HG03097 (cell line): Measurements from ENCODE around the gene THRB.

Source experiments
- ATAC-seq: cut with Tn5 transposase; IDR thresholded peaks from one replicate; pipeline ENCODE4 v1.9.1; 2021; ENCODE audit not compliant: unreplicated experiment, low FRiP score

Gene THRB

GRCh38 chr3:24359645-24360462 is 134.8 kb downstream of the THRB start:
- ATAC-seq: no peak

GRCh38 chr3:24359102-24359501 is 135.5 kb downstream of the THRB start:
- ATAC-seq: no peak

- no peak for ATAC-seq
Measured at GRCh38 chr3:24357635-24358034, 137.0 kb downstream of the THRB start.

- no peak for ATAC-seq
Measured at GRCh38 chr3:24355806-24356205, 138.8 kb downstream of the THRB start.

GRCh38 chr3:24354230-24354629 is 140.4 kb downstream of the THRB start:
- ATAC-seq: no peak

GRCh38 chr3:24352893-24353553 is 141.6 kb downstream of the THRB start:
- ATAC-seq: no peak

GRCh38 chr3:24351779-24352469 is 142.7 kb downstream of the THRB start:
- ATAC-seq: no peak

- no peak for ATAC-seq
Measured at GRCh38 chr3:24349367-24350019, 145.2 kb downstream of the THRB start.

GRCh38 chr3:24348348-24348747 is 146.3 kb downstream of the THRB start:
- ATAC-seq: no peak

- no peak for ATAC-seq
Measured at GRCh38 chr3:24344784-24345439, 149.7 kb downstream of the THRB start.

- ATAC-seq: no peak
Measured at GRCh38 chr3:24343084-24343783, 151.4 kb downstream of the THRB start.

GRCh38 chr3:24342275-24342674 is 152.4 kb downstream of the THRB start:
- ATAC-seq: no peak

GRCh38 chr3:24341668-24342067 is 153.0 kb downstream of the THRB start:
- ATAC-seq: no peak

GRCh38 chr3:24340966-24341365 is 153.7 kb downstream of the THRB start:
- ATAC-seq: no peak

GRCh38 chr3:24340161-24340560 is 154.5 kb downstream of the THRB start:
- ATAC-seq: no peak

- ATAC-seq: no peak
Measured at GRCh38 chr3:24339266-24339825, 155.3 kb downstream of the THRB start.

GRCh38 chr3:24338409-24339130 is 156.1 kb downstream of the THRB start:
- no peak for ATAC-seq

- ATAC-seq: no peak
Measured at GRCh38 chr3:24336101-24336500, 158.5 kb downstream of the THRB start.

GRCh38 chr3:24332092-24332491 is 162.6 kb downstream of the THRB start:
- no peak for ATAC-seq
